Lung (tissue), 12 donors: ENCODE results near the gene PDCD1LG2. TPM values are rescaled to one million over a fixed set of nuclear protein-coding genes. Genes with fewer than 3 reads are reported as not detected.

Source experiments
- ATAC-seq: fragments of 200-7000 bp; cut with Tn5 transposase; one replicate; pipeline ENCODE4 v1.9.1; 2020; ENCODE audit warnings: moderate number of reproducible peaks; ENCODE audit not compliant: insufficient read depth, low FRiP score
- DNase-seq, 3 donors: peaks; one replicate each; pipeline ENCODE4 v3.0.0-alpha.2; 2013 to 2017
- H3K27ac ChIP-seq, 2 donors: one replicate each; pipeline ENCODE4 v1.5.1; 2013; ENCODE audit warnings: mild to moderate bottlenecking in 2 of 2, moderate library complexity in 2 of 2, control low read depth in 1 of 2, inconsistent platforms in 1 of 2, low read depth in 1 of 2, low read length in 1 of 2
- H3K27me3 ChIP-seq, 3 donors: one replicate each; pipeline ENCODE4 v1.5.1; 2013; ENCODE audit warnings: low read length in 2 of 3; ENCODE audit not compliant: control insufficient read depth in 3 of 3, insufficient read depth in 3 of 3
- H3K36me3 ChIP-seq, 4 donors: one replicate each; pipeline ENCODE4 v1.5.1; 2013; ENCODE audit warnings: low read length in 4 of 4, mild to moderate bottlenecking in 1 of 4, moderate library complexity in 1 of 4; ENCODE audit not compliant: control insufficient read depth in 4 of 4, insufficient read depth in 4 of 4
- H3K4me1 ChIP-seq, 5 donors: one replicate each; pipeline ENCODE4 v1.5.1; 2013; ENCODE audit warnings: low read length in 5 of 5, mild to moderate bottlenecking in 2 of 5, moderate library complexity in 1 of 5; ENCODE audit not compliant: control insufficient read depth in 5 of 5, insufficient read depth in 5 of 5
- H3K4me3 ChIP-seq: one replicate; pipeline ENCODE4 v1.5.1; 2013; ENCODE audit warnings: mild to moderate bottlenecking, control low read depth, moderate library complexity
- H3K9ac ChIP-seq, 2 donors: one replicate each; pipeline ENCODE4 v1.5.1; 2013; ENCODE audit warnings: low read length in 2 of 2, control low read depth in 1 of 2; ENCODE audit not compliant: insufficient read depth in 1 of 2
- H3K9me3 ChIP-seq, 4 donors: one replicate each; pipeline ENCODE4 v1.5.1; 2013; ENCODE audit warnings: low read length in 3 of 4, mild to moderate bottlenecking in 1 of 4, moderate library complexity in 1 of 4; ENCODE audit not compliant: control insufficient read depth in 4 of 4, insufficient read depth in 3 of 4
- CTCF ChIP-seq: IDR thresholded peaks from 2 replicates; pipeline ENCODE4 v1.5.1; 2012; ENCODE audit warnings: mild to moderate bottlenecking; ENCODE audit errors: control extremely low read depth, extremely low read depth
- WGBS, 2 donors: extraction: QIAGEN DNeasy Blood & Tissue Kit; methylation state at CpG; one replicate each; pipeline ENCODE4 v1.1.7; 2013; 5-methylcytosine and 5-hydroxymethylcytosine counted together
- polyA plus RNA-seq, 2 donors: library from polyadenylated mRNA; stranded (reverse); fragments of 200-250 nt; gene quantifications; one replicate each; pipeline ENCODE4 v1.2.1, GENCODE V29; 2013
- total RNA-seq, 2 donors: library from RNA; depleted of rRNA in 1 of 2; stranded (reverse); fragments of >200 nt in 1 of 2; gene quantifications; one replicate each; pipeline ENCODE4 v1.2.1, GENCODE V29; 2014 to 2021
- donor health status: control.
- donor health status: control.
- donor health status: Bipolar disorder and iron deficiency.
- donor health status: healthy.
- donor health status: DM: yes; HTN: yes; CAD: no.

PDCD1LG2 gene
- total and polyA plus RNA-seq, 4 donors: 0.87 to 6.7 (median 3.1) TPM

- peaks cover 0 to 3% (median 0%) of the 10 kb centered on the region in 5 donors for H3K4me1 ChIP-seq
- DNase-seq: peak in 1 of 3 donors; percentile 11
- H3K27me3 ChIP-seq: no peaks in the 10 kb centered on the region
- ATAC-seq: peak; percentile 19
- no peak for TF ChIP-seq CTCF
- H3K4me3 ChIP-seq: no peak overlapping the region
- WGBS, 2 donors: 40 to 52% methylated on average over 4 of the region's 4 CpGs
- no peaks in the 10 kb centered on the region for H3K36me3 ChIP-seq
- H3K9ac ChIP-seq: no peak overlapping the region
- H3K27ac ChIP-seq: no peak overlapping the region
- H3K9me3 ChIP-seq: no peaks in the 10 kb centered on the region
These were observed 19.4 kb downstream of the PDCD1LG2 start for GRCh38 chr9:5529683-5530221.

GRCh38 chr9:5531101-5531882, 21.0 kb downstream of the PDCD1LG2 start:
- no peak for TF ChIP-seq CTCF
- Histone ChIP-seq H3K9me3 (no peaks in the 10 kb centered on the region), H3K36me3 (no peaks in the 10 kb centered on the region), H3K27ac (no peak overlapping the region), H3K4me3 (no peak overlapping the region), H3K9ac (no peak overlapping the region), H3K27me3 (no peaks in the 10 kb centered on the region), H3K4me1 (peaks cover 0 to 3% (median 0%) of the 10 kb centered on the region in 5 donors)
- ATAC-seq: no peak
- no peak for DNase-seq
- WGBS, 2 donors: 16 to 19% methylated on average over 2 of the region's 2 CpGs

- DNase-seq (no peak), ATAC-seq (no peak)
- Histone ChIP-seq H3K36me3 (no peaks in the 10 kb centered on the region), H3K9ac (no peak overlapping the region), H3K27me3 (no peaks in the 10 kb centered on the region), H3K4me1 (peaks cover 0 to 3% (median 0%) of the 10 kb centered on the region in 5 donors), H3K27ac (no peak overlapping the region), H3K9me3 (no peaks in the 10 kb centered on the region), H3K4me3 (no peak overlapping the region)
- TF ChIP-seq CTCF: no peak
- WGBS, 2 donors: 79 to 91% methylated on average over 1 of the region's 1 CpG
These were observed 22.0 kb downstream of the PDCD1LG2 start for GRCh38 chr9:5532306-5532705.
